GM19193 (cell line): Measurements from ENCODE around the gene TEX14.

Experiments used
- POLR2A ChIP-seq: IDR thresholded peaks from 4 replicates; pipeline ENCODE4 v1.6.1; 2011; ENCODE audit not compliant: insufficient read depth, insufficient read length; ENCODE audit errors: extremely low read depth

Gene TEX14

DNA sequence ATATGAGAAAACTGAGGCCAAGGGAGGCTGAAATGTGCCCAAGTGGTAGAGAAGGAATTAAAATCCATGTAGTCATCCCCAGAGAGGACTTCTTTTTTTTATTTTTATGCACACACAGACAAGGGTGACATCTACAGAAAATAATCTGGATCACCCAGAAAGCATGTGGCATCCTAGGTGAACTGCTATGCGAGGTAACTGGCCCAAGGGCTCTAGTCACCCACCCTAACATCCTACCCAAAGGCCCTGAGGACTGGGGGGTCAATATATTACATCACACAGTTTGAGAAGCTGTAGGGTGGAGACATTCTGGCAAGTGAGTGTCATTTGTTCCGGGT, 23.3 kb downstream of the TEX14 start:
- TF ChIP-seq POLR2A, result no peak

DNA sequence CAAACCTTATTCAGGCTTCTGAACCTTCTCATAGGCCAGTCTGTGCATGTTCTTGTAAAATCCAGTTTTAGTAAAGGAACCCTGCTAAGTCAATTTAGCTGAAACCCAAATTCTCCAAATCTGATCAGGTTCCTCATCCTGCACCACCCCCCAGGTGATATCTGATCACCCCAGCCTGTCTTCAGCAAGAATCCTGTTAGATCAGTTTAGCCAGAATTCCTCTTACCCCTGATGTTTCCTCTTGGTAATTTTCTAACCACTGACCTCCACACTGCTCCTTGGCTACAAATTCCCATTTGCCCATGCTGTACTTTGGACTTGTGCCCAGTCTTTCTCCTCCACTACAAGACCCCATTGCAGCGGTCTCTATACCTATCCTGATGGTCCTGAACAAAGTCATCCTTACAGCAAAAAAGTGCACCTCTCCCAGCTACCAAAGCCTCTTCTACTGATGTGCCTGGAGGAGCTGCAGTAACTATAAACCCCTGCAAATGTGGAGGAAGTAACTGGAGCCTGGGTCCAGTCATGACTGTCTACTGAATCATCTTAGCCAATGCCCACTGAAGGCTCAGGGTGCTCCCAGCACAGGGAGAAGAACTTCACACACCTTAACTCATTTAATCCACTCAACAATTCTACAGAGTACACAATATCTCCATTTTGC, 23.8 kb downstream of the TEX14 start:
- TF ChIP-seq POLR2A, result no peak

DNA sequence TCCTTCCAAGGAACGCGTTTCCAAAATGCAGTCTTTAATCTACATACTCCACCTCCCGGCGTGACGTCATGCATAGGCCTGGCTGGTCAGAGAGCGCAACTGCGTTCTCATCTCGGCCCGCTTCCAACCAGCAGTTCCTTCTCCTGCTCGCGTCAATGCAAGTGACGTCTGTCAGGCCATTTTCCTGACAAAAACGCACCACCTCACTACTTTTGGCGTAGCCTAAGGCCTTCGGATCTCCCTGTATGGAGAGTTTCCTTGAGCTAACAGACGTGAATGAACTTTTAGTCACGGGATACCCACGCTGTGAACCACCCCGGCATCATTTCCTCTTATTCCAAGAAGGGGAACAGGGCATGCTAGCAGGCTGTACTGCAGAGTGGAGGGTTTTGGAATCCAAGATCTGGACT, 25.0 kb downstream of the TEX14 start:
- no peak for TF ChIP-seq POLR2A

DNA sequence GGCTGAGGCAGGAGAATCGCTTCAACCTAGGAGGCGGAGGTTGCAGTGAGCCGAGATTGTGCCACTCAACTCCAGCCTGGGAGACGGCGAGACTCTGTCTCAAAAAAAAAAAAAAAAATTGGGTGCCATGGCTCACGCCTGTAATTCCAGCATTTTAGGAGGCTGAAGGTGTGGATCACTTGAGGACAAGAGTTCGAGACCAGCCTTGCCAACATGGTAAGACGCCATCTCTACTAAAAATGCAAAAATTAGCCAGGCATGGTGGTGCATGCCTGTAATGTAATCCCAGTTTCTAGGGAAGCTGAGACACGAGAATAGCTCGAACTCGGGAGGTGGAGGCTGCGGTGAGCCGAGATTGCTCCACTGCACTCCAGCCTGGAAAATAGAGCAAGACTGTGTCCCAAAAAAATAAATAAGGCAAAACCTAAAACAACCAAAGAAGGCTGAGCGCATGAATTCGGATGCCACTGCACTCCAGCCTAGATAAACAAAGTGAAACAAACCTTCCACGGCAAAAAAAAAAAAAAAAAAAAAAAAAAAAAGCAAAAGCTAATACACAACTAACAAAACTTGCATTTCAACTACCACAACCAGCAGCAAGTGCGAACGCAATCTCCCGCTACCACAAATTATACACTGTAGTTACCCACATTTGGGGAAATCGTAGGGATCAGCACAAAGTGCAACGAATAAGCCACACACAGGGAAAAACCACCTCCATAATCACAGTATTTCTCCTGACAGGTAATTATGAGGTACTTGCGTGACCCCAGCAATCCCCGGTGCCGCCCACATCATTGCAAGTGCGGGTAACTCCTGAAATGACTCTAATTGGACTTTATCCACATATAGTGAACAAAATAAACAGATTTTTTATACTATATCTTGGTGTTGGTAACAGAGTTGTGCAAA, 25.6 kb downstream of the TEX14 start:
- no peak for TF ChIP-seq POLR2A

DNA sequence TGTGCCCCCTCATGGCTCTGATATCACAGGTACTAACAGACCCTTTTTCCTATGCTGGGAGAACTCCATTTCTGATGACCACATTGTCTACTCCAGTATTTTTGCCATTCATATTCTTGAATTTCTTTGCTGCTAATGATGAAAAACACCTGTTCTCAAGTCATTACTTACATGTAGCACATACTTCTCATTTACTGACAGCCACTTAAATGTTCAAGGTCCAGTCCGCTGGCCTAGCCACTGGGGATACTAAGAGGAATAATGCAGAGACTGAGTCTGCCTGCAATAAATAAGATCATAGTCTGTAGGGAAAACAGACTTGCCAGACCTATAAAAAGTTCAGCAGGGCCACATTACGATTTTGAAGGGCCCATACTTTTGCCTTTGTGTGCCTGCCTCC, 27.5 kb downstream of the TEX14 start:
- no peak for TF ChIP-seq POLR2A

DNA sequence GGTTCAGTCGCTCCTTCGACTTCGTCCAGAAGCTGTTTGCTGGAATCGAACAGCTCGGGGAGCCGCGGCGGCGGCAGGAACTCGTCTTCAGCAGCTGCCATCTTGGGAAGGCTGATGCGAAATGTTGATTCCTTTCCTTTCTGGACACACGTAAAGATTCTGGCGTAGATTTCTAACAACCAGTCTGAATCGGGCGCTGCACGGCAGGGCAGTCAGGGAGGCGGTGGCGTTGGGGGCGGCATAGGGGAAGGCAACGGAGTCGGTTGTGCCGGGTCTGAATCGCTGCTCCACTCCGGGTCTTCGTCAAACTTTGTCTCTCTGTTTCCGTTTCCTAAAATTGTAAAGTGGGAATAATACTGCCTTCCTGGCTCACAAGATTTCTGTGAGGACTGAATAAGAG, 30.3 kb downstream of the TEX14 start:
- no peak for TF ChIP-seq POLR2A

GRCh38 chr17:58660621-58661020, 31.2 kb downstream of the TEX14 start:
- no peak for TF ChIP-seq POLR2A

- TF ChIP-seq POLR2A, result peak; percentile 99
Measured at GRCh38 chr17:58658804-58659713, 32.8 kb downstream of the TEX14 start.

DNA sequence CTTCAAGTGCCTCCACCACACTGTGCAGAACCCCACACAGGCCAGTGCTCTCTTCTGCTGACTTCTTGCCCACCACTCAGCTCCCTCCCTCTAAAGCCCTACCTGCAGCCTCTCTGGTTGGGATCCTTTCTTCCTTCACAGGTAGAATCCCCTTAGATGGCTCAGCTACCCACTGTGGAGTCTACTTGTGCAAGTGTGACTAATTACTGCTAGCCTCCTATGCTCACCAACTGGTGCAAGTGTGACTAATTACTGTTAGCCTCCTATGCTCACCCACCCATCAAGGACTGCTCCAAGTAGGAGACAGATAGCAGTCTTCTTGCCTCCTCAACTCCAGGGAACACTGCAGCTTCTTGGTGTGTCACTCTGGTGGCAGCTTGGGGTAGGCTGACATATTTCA, 43.6 kb downstream of the TEX14 start:
- TF ChIP-seq POLR2A, result no peak

GRCh38 chr17:58643147-58643546, 48.7 kb downstream of the TEX14 start:
- no peak for TF ChIP-seq POLR2A

DNA sequence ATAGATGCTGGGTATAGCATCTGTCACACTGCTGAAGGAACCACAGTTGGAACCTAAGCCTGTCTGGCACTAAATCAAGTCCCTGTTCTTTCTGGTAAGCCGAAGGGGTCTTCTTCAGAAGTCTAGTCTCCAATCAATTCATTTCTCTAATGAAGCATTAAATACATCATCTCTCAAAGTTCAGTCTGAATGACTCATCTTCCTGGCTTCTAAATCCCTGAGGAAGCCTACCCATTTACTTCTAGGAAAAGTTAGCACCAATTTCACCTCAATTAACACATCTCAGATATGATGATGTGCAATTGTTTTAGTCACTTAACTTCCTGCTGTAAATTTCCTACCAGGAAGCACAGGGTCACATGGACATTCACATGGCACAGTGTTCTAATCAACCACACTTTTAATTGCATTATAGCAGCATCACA, 49.9 kb downstream of the TEX14 start:
- no peak for TF ChIP-seq POLR2A

- no peak for TF ChIP-seq POLR2A
Measured at GRCh38 chr17:58640202-58640601, 51.6 kb downstream of the TEX14 start.

GRCh38 chr17:58639681-58640080, 52.2 kb downstream of the TEX14 start:
- no peak for TF ChIP-seq POLR2A

GRCh38 chr17:58637011-58637570, 54.8 kb downstream of the TEX14 start:
- TF ChIP-seq POLR2A, result no peak

DNA sequence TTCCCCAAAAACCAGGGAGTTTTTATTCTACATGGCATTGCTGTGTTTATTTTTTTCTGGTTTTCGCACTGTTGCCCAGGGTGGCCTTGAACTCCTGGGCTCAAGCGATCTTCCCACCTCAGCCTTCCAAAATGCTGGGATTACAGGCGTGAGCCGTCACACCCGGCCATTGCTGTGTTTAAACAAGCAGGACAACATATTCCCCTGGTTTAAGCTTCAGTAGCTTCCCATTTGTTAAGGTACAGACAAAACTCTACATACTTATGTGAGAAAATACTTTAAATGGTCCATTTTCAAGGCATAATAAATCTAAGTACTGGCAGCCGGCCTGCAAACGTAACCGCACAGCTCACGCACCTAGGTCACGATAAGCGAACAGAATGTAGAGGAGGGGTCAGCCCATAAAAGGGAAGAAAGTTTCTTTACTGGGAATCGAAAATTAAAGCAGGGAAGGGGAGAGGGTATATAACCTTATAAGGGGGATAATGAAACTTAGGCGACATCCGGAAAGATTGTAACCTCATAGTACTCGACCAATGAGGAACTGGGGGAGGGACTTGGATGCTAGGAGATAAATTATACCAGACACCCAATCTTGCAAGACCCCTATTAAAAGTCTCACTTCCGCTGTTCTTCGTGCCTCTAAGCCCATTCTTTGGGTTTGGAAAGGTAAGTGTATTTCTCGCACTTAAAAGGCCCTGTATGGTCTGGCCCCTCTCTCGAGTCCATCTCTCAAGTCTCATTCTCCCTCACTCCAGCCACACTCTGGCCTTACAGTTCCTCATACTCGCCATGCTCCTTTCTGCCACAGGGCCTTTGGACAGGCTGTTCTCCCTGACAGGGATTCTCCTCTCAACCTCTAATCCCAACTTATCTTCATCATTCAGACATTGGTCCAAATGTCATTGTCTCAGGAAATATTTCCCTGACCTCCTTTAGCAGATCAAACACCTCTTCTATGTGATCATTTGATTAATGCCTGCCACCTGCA, 59.2 kb downstream of the TEX14 start:
- TF ChIP-seq POLR2A, result no peak
